HG03095 (cell line): ENCODE data around the gene DYNC1I1.
A peak's percentile ranks its signal among the peaks of the same experiment; 100 is the strongest.

Experiments used
- ATAC-seq: cut with Tn5 transposase; IDR thresholded peaks from one replicate; pipeline ENCODE4 v1.9.1; 2021; ENCODE audit warnings: moderate library complexity; ENCODE audit not compliant: unreplicated experiment

DYNC1I1 gene

GRCh38 chr7:96069401-96069800 is 297.0 kb downstream of the DYNC1I1 start:
- ATAC-seq: no peak

DNA sequence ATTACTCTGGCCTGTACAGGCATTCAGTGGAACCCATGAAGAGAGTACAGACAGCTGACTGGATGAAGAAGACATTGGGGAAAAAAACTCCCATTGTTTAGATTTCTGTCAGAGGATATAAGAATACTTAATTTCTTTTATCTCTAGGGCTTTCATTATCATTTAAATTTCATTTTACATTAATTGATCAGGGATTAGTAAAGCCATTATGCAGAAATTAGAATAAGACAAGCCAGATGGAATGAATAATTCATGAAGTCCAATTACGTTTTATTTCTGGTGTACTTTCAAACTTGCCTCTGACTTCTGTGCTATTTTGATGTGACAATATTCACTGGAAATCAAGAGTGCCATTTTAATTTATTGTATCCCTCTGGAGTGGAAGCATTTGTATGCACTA is 302.5 kb downstream of the DYNC1I1 start:
- ATAC-seq: no peak

DNA sequence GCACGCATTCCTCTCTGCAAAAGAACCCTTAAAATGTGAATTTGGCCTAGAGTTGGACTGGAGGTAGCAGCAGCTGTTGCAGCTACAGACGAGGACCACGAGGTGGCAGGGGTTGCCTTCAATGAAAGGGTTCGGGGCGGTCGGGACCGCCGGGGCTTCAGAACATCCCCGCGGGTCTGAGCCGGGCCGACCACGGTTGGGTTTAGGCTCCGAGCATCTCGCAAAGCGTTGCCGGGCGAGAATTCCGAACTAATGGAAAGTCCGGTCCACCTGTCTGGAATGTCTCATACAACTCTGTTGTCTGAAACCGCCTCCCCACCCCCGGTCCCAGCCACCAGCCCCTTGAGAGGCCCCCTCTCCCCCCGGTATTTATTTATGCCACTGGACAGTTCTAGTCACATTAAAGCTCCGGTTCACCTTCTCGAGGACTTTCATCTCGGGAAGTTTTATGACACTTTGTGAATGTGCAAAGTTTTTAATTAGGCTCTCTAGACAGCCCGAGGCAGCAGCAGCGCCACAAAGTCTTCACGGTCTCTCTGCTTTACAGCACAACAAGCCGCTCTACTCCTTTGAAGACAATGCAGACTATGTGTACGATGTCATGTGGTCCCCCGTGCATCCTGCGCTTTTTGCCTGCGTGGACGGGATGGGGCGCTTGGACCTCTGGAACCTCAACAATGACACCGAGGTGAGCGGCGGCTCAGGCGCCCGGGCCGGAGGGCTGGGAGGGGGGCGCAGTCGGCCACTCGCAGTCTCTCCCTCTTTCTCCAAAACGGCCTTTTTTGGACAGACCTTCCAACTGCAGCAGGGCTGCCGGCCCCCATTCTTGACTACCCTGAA is 303.4 kb downstream of the DYNC1I1 start:
- peak; percentile 73 for ATAC-seq

DNA sequence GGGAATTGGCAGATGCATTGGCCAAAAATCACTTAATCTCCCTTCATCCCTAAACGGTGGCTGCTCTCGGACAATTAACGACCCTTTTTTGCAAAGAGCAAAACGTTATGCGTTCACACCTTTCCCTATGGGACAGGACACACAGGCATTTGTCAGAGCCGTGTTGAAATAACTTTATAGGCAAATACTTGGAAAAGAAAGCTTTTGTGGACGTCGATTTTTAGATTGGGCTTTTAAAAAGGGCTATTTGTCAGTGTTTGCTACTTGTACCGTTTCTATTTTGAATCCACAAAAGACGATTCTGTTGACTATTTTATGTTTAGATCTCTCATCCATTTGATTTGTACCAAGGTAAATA is 304.0 kb downstream of the DYNC1I1 start:
- ATAC-seq: no peak

DNA sequence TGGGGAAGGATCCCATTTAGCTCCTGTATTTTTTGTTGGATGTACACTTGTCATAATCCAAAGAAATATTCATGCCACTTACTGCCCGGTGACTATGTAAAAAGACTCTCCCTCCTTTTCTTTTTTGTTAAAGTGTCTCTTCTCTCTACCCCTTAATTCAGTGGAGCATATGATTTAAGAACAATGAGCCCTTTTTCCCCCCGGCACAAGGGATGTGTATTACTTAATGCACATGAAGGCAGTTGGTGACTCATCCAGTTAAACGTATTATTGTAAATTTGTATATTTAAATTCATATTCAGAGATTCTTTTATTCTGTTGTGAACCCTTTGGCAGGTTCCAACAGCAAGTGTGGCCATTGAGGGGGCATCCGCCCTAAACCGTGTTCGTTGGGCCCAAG is 307.7 kb downstream of the DYNC1I1 start:
- no peak for ATAC-seq

DNA sequence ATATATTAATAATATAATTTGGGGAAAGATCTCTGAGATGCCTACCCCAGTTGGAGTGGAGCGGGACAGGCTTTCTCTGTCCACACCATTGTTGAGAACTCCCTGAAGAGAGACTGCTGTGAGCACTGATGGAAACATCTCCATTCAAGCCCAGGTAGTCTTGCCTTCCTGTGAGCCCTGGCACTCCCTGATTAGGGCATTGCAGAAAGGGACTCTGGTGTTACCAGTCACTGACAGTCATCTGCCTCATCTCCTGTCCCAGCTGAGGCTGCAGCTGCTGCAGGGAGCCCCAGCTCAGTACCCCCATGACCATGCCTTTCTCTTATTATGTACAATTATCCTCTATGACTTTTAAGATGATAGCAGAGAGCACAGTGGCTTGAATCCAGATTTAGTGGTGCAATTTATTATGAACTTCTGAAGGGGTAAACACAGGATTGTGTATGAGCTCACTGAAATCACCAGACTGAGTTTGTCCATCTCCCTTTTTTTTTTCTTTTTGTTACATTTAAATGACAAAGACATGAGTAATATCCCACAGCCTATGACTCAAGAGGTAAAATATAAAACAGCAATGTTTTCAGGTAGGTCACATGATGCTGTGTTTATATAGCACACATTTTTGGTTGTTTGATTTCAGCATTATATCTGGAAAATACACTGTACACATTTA is 312.7 kb downstream of the DYNC1I1 start:
- no peak for ATAC-seq

- ATAC-seq: no peak
These were observed 313.6 kb downstream of the DYNC1I1 start for GRCh38 chr7:96085953-96086352.

GRCh38 chr7:96088579-96088978 is 316.2 kb downstream of the DYNC1I1 start:
- no peak for ATAC-seq

DNA sequence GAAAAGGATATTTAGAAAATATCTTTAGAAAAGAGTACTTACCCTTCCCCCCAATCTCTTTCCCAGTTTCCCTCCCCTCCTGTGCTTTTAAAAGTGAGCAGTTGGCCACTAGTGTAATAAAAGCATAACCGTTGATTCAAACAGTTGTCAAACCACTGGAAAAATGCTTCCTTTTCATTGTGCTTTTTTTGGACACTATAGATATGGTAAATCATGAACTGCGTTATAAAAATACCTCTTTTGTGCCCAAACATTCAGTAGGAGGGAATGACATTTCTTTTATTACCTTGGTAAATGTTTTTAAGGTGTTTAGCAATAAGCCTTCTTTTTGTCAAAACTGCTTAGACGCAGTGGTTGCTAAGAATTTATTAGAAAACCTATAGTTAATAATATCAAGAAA is 317.2 kb downstream of the DYNC1I1 start:
- ATAC-seq: no peak

DNA sequence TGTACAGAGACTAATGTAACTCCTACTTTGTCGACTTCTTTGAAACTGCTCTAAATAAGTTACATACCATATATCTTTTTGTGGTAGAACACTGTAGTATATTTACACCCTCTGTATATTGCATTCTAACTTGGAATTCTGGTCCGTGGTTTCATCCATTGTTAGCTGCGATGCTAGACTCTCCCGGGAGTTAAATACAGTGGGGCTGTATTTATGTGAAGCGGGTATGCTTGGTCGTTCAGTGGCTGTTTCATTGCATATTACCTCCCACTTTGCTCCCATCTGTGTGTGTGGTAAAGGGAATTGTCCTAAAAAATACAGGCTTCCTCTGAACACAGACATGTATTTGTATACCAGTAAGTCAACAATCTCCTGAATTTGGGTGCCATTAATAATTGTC is 318.4 kb downstream of the DYNC1I1 start:
- no peak for ATAC-seq

DNA sequence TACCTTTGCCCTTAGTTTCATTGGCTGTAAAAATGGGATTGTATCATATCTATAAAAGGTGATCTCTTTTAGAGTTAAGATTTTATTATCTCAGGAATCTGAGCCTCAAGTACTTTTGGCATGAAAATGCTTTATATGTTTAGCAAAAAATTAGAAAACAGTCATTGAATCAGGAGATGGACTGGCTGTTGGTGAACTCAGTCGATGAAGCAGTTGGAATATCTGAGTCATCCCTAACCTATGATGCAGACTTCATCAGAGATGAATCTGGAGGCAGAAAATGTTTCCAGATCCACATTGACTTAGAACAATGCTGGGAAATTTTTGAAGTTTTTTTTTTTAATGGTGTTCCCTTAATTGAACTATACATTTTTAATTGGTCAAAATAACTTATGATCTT is 321.1 kb downstream of the DYNC1I1 start:
- no peak for ATAC-seq

DNA sequence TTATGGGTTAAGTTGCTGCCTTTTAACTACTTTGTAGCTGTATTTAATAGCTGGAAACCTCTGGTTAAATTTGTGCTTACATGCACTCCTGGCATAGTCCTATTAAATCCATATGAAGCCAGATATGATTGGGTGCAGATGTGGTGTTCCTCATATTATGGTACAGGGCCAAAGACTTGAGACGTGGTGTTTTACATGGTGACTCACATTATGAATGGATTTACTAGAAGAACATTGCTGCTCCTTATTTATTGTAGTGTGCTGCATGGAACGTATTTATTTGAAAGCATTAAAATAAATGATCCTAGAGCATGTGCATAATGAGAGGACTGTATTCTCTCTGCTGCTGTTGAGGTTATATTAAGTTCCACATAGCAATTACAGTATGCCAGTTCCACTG is 325.5 kb downstream of the DYNC1I1 start:
- ATAC-seq: no peak

DNA sequence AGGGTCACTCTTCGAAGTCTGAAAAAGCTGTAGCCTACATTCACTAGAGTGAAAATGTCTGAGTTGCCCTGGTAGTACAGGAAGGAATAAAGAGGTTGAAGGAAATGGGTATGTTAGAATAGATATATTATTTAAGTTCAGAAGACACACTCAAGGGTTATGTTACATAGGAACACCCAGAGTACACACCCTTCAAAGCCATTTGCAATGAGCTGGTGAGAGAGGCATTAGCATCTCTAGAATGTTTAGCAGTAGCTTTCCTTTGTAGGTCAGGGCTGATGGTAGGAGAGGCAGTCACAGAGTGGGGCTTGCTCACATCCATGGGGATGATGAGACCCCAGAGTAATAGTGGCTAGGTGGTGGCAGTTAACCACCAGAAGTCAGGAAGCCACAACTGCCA is 328.4 kb downstream of the DYNC1I1 start:
- ATAC-seq: no peak

DNA sequence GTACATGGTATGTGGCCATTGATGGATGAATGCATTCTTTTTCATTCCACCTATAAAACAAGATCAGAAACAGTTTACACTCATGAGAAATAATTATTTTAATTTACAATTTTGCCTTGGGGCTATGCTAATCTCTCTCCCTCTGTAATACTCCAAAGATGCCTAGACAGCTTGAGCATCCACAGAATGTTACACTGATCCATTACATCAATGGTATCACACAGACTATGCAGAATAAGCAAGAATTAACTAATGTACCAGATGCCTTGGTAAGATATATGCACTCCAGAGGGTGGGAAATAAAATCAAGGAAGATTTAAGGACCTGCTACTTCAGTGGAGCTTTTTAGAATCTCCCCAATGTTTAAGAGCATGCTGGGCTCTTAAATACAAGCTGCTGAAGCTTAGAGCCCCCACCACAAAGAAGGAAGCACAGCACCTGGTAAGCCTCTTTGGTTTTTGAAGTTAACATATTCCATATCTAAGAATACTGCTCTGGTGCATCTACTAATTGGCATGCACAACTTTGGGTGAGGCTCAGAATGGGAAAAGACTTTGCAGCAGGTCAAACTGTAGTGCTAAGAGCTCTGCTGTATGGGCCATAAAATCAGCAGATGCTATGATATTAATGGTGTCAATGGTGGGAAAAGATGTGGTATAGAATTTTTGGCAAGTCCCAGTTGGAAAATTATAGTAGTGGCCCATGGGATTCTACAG is 329.9 kb downstream of the DYNC1I1 start:
- ATAC-seq: no peak

DNA sequence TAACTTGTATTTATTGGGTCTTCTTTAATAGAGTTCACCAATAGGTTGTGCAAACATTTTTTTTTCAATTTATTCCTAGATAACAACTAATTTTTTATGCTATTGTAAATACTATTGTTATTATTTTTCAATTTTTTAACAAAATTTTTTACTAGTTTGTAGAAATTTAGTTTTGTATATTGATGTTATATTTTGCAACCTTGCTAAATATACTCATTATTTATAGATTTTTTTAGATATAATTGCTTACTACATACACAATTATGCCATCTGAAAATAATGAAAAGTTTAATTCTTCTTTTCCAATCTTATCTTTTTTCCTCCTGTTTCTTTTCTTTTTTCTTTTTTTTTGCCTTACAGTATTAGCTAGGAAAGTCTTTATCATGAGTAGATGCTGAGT is 332.6 kb downstream of the DYNC1I1 start:
- ATAC-seq: no peak

- ATAC-seq: no peak
These were observed 339.1 kb downstream of the DYNC1I1 start for GRCh38 chr7:96111405-96111804.

- ATAC-seq: no peak
These were observed 341.8 kb downstream of the DYNC1I1 start for GRCh38 chr7:96114190-96114589.

GRCh38 chr7:96116173-96116572 is 343.8 kb downstream of the DYNC1I1 start:
- ATAC-seq: no peak

- no peak for ATAC-seq
These were observed 346.2 kb downstream of the DYNC1I1 start for GRCh38 chr7:96118449-96119001.

GRCh38 chr7:96120445-96121225 is 348.3 kb downstream of the DYNC1I1 start:
- ATAC-seq: no peak

- no peak for ATAC-seq
These were observed 349.4 kb downstream of the DYNC1I1 start for GRCh38 chr7:96121752-96122151.
